ENCODE results near the gene ATP10A.

ATP10A gene

GRCh38 chr15:25697586-25697985 is 165.5 kb downstream of the ATP10A start:
- Histone ChIP-seq H3K4me1 (ENCODE audit: control insufficient read depth, insufficient read depth, low read length) (peaks cover 6% of the 10 kb centered on the region), H3K9ac (ENCODE audit: low read length) (no peak overlapping the region), H3K4me3 (ENCODE audit: low read length) (no peak overlapping the region), H3K27me3 (replicated peaks; ENCODE audit: control insufficient read depth, insufficient read depth, low read length) (no peaks in the 10 kb centered on the region), H3K9me3 (ENCODE audit: control insufficient read depth, low read length) (no peaks in the 10 kb centered on the region), H3K36me3 (ENCODE audit: control insufficient read depth, insufficient read depth, low read length, severe bottlenecking) (peaks cover 46% of the 10 kb centered on the region)
- DNase-seq (ENCODE audit: low read depth) = no peak

DNA sequence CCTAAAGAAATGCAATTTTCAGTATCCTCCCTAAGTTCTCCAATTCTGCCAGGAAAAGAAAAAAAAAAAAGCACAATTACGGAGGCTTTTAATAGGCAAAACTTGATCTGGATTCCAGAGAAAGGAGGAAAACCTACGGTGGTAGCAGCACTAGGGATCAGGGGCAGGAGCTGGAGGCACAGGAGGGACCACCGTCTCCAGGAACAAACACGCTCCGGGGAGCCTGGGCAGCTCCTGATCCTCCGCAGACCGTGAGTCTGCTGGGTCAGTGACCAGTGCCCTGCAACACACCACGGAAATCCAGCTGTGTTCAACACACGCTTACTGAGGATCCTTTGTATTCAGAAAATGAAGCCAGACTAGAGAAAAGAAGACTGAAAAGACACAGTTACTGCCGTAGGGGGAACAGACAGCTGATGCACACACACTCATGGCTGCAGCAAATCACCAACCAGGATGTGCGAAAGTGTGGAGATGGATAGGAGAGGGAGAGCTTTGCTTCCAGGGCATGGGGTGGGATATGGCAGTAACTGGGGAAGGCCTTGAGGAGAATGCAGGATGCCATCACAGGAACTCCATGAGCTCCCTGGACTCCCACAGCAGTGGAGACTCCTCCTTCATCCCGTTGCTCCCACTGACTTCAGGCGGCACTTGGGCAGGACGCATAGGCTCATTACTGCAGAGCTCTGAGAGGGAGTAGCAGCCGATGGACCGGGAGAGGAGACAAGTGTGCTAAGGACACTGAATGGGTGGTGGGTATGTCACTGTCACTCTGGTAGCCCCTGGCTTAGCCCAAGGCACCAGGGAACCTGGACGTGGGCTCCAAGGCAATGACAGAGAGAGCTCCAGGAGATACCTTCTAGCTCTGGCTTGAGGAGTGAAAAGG is 167.0 kb downstream of the ATP10A start:
- H3K36me3 ChIP-seq (ENCODE audit: control insufficient read depth, insufficient read depth, low read length, severe bottlenecking) = peaks cover 35% of the 10 kb centered on the region
- DNase-seq (ENCODE audit: low read depth) = no peak
- H3K4me3 ChIP-seq (ENCODE audit: low read length) = no peak overlapping the region
- no peaks in the 10 kb centered on the region for H3K9me3 ChIP-seq (ENCODE audit: control insufficient read depth, low read length)
- H3K27me3 ChIP-seq (replicated peaks; ENCODE audit: control insufficient read depth, insufficient read depth, low read length) = no peaks in the 10 kb centered on the region
- peaks cover 15% of the 10 kb centered on the region for H3K4me1 ChIP-seq (ENCODE audit: control insufficient read depth, insufficient read depth, low read length)
- no peak overlapping the region for H3K9ac ChIP-seq (ENCODE audit: low read length)

GRCh38 chr15:25694823-25695312 is 168.3 kb downstream of the ATP10A start:
- peaks cover 35% of the 10 kb centered on the region for H3K36me3 ChIP-seq (ENCODE audit: control insufficient read depth, insufficient read depth, low read length, severe bottlenecking)
- H3K9ac ChIP-seq (ENCODE audit: low read length) = no peak overlapping the region
- no peaks in the 10 kb centered on the region for H3K27me3 ChIP-seq (replicated peaks; ENCODE audit: control insufficient read depth, insufficient read depth, low read length)
- H3K4me1 ChIP-seq (ENCODE audit: control insufficient read depth, insufficient read depth, low read length) = peaks cover 22% of the 10 kb centered on the region
- no peak overlapping the region for H3K4me3 ChIP-seq (ENCODE audit: low read length)
- no peak for DNase-seq (ENCODE audit: low read depth)
- no peaks in the 10 kb centered on the region for H3K9me3 ChIP-seq (ENCODE audit: control insufficient read depth, low read length)

DNA sequence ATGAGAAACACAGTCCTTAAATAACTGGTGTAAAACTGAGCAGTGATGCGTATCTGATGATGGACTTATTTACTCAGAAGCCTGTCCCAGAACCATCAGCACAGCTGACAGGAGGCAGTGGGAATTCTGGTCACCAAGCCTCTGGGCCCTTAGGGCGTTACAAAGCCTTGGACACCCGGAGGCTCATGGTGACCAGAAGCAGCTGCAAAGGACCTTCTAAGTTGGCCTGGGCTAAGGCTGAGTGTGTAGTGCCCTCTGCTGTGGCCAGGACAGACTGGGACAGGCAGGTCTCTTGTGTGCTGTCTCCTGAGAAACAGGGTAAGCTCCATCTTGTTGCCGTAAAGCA is 168.9 kb downstream of the ATP10A start:
- Histone ChIP-seq H3K9me3 (ENCODE audit: control insufficient read depth, low read length) (no peaks in the 10 kb centered on the region), H3K36me3 (ENCODE audit: control insufficient read depth, insufficient read depth, low read length, severe bottlenecking) (peaks cover 34% of the 10 kb centered on the region), H3K4me3 (ENCODE audit: low read length) (no peak overlapping the region), H3K4me1 (ENCODE audit: control insufficient read depth, insufficient read depth, low read length) (peaks cover 22% of the 10 kb centered on the region), H3K27me3 (replicated peaks; ENCODE audit: control insufficient read depth, insufficient read depth, low read length) (no peaks in the 10 kb centered on the region), H3K9ac (ENCODE audit: low read length) (no peak overlapping the region)
- no peak for DNase-seq (ENCODE audit: low read depth)

DNA sequence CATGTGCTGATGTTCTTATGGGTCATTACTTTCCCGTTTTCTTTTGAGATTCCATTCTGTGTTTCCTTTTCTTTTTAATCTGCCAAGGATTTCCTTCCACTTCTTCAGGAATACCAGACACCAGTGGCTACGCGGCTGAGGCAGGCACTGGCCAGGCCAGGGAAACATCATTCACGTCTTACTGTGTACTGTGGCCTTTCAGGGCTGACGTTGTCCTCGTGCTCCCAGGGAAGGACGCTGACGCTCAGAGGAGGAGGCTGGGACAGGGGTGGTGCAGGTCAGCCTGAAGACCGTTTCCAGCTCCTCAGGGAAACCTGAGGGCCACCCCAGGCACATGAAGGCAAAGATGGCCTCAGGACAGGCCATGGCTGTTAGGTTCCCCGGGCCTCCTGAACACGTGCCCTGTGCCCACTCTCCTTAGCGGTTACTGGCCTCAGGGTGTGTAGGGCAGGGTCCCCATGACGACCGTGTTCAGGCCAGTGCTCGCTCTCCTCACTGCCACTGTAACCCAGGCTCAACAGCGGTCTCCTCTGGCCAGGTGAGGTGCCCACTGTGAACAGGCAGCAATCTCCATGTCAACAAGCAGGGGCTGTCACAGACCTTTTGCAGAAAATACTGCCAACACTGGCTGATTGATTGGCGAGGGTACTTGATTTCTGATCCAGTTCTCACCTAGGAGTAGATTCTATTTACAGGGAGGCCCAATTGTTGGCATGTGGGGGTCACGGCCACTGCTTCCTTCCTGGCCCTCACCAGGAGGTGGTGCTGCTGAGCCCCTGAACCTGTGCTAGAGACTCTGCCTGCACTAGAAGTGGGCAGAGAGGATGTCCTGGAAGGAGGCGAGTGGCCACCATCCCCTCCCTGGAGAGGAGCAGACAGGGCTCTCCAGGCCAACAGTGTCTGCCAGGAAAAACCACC is 169.5 kb downstream of the ATP10A start:
- Histone ChIP-seq H3K36me3 (ENCODE audit: control insufficient read depth, insufficient read depth, low read length, severe bottlenecking) (peaks cover 29% of the 10 kb centered on the region), H3K9me3 (ENCODE audit: control insufficient read depth, low read length) (no peaks in the 10 kb centered on the region), H3K9ac (ENCODE audit: low read length) (no peak overlapping the region), H3K27me3 (replicated peaks; ENCODE audit: control insufficient read depth, insufficient read depth, low read length) (no peaks in the 10 kb centered on the region), H3K4me3 (ENCODE audit: low read length) (no peak overlapping the region), H3K4me1 (ENCODE audit: control insufficient read depth, insufficient read depth, low read length) (peaks cover 22% of the 10 kb centered on the region)
- DNase-seq (ENCODE audit: low read depth) = peak; percentile 54

- no peak overlapping the region for H3K4me3 ChIP-seq (ENCODE audit: low read length)
- peak; percentile 39 for DNase-seq (ENCODE audit: low read depth)
- H3K36me3 ChIP-seq (ENCODE audit: control insufficient read depth, insufficient read depth, low read length, severe bottlenecking) = peaks cover 36% of the 10 kb centered on the region
- H3K4me1 ChIP-seq (ENCODE audit: control insufficient read depth, insufficient read depth, low read length) = peaks cover 16% of the 10 kb centered on the region
- no peak overlapping the region for H3K9ac ChIP-seq (ENCODE audit: low read length)
- no peaks in the 10 kb centered on the region for H3K9me3 ChIP-seq (ENCODE audit: control insufficient read depth, low read length)
- no peaks in the 10 kb centered on the region for H3K27me3 ChIP-seq (replicated peaks; ENCODE audit: control insufficient read depth, insufficient read depth, low read length)
Measured at GRCh38 chr15:25691544-25692430, 171.3 kb downstream of the ATP10A start.

DNA sequence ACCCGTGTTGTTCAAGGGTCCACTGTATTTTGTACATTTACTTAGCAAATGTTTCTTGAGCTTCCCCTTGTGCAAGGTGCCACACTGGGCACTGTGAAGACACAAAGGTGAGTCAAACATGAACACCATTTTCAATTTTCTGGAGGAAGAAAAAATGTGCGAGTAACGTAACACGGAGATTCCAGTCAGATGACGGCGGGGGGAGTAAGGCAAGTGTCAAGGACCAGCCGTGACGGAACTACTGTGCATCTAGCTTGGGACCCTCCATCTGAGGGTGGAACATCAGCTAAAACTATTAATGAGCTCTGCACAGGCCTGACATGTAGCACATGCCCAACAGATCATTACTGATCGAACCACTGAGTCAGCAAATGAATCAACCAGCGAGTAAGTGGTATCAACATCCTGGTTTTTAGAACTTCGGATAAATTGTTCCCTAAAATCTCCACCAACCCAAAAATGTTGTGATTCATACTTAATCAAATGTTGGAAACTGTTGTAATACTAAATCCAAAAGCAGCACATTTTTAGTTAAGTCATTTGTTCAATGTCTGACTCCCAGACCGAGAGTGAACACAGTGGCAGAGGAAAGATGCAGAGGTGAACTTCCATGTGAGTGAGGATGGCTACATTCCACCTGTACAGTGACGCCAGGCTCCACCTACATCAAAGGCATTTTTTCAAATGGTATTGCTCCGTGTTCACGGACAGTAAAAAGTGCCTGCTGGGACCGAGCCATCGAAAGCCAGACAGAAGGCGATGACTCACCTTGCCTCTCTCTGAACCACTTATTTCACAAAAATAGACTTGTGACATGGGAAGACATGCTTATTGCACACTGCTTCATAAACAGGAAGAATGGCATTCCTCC is 172.2 kb downstream of the ATP10A start:
- peaks cover 16% of the 10 kb centered on the region for H3K4me1 ChIP-seq (ENCODE audit: control insufficient read depth, insufficient read depth, low read length)
- H3K9me3 ChIP-seq (ENCODE audit: control insufficient read depth, low read length) = no peaks in the 10 kb centered on the region
- H3K36me3 ChIP-seq (ENCODE audit: control insufficient read depth, insufficient read depth, low read length, severe bottlenecking) = peaks cover 35% of the 10 kb centered on the region
- H3K9ac ChIP-seq (ENCODE audit: low read length) = no peak overlapping the region
- peak; percentile 75 for DNase-seq (ENCODE audit: low read depth)
- no peaks in the 10 kb centered on the region for H3K27me3 ChIP-seq (replicated peaks; ENCODE audit: control insufficient read depth, insufficient read depth, low read length)
- H3K4me3 ChIP-seq (ENCODE audit: low read length) = peak overlapping the region; percentile 23

DNA sequence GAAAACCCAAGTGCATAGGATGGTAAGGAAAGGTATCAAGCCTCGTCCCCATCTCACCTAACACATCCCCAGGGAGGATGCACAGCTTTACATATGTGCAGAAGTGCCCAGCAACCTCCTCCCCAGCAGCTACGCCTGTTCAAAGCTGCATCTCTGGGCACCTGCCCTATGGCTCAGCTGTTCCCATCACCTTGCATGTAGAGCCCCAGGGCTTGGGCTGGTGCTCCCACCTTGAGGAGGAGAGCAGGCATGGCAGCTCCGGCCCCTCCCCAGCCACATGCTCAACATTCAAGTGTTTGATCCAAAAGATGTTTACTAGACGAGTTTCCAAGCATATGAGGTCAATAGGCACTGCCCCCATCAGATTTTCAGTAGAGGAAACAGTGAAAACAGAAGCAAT is 173.5 kb downstream of the ATP10A start:
- Histone ChIP-seq H3K4me3 (ENCODE audit: low read length) (no peak overlapping the region), H3K9ac (ENCODE audit: low read length) (no peak overlapping the region), H3K4me1 (ENCODE audit: control insufficient read depth, insufficient read depth, low read length) (peaks cover 26% of the 10 kb centered on the region), H3K27me3 (replicated peaks; ENCODE audit: control insufficient read depth, insufficient read depth, low read length) (no peaks in the 10 kb centered on the region), H3K9me3 (ENCODE audit: control insufficient read depth, low read length) (no peaks in the 10 kb centered on the region), H3K36me3 (ENCODE audit: control insufficient read depth, insufficient read depth, low read length, severe bottlenecking) (peaks cover 28% of the 10 kb centered on the region)
- DNase-seq (ENCODE audit: low read depth) = no peak

DNA sequence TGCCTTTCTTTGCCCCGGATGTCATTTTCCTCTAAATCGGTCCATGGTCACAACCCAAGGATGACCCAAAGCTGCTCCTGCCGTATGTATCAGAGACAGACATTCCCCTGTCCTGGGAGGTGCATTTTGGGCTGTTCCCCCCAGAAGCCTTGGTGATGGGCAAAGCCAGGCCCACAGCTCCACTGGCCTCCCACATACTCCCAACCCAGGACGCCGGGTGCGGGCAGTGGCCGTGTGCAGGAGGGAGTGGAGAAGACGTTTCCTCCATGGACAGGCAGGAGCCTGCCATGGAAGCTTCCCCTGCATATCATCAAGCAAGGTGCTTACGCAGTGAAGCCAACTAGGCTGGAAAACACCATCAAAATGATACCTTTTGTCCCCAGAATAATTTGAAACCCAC is 175.0 kb downstream of the ATP10A start:
- H3K9me3 ChIP-seq (ENCODE audit: control insufficient read depth, low read length) = no peaks in the 10 kb centered on the region
- no peak for DNase-seq (ENCODE audit: low read depth)
- H3K4me3 ChIP-seq (ENCODE audit: low read length) = no peak overlapping the region
- no peaks in the 10 kb centered on the region for H3K27me3 ChIP-seq (replicated peaks; ENCODE audit: control insufficient read depth, insufficient read depth, low read length)
- peaks cover 33% of the 10 kb centered on the region for H3K4me1 ChIP-seq (ENCODE audit: control insufficient read depth, insufficient read depth, low read length)
- H3K9ac ChIP-seq (ENCODE audit: low read length) = no peak overlapping the region
- H3K36me3 ChIP-seq (ENCODE audit: control insufficient read depth, insufficient read depth, low read length, severe bottlenecking) = peaks cover 15% of the 10 kb centered on the region

DNA sequence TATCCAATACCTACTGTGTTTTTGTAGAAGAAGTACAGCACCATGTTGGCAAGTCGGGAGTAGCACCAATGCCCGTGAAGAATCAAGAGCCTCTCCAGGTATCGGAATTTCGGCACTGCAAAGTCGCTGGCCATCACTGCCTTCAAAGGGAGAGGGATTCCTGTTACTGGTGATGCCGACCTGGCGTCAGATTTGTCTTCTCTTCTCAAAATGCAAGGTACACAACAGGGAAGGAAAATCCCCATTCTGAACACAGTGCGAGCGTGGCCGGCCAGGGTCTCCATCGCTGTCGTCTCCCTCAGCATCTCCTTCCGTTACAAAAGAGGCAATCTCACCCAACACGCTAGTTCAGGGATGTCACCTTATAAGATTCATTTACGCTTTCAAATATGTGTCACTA is 175.4 kb downstream of the ATP10A start:
- no peaks in the 10 kb centered on the region for H3K27me3 ChIP-seq (replicated peaks; ENCODE audit: control insufficient read depth, insufficient read depth, low read length)
- peaks cover 15% of the 10 kb centered on the region for H3K36me3 ChIP-seq (ENCODE audit: control insufficient read depth, insufficient read depth, low read length, severe bottlenecking)
- no peak for DNase-seq (ENCODE audit: low read depth)
- no peak overlapping the region for H3K9ac ChIP-seq (ENCODE audit: low read length)
- no peaks in the 10 kb centered on the region for H3K9me3 ChIP-seq (ENCODE audit: control insufficient read depth, low read length)
- peaks cover 33% of the 10 kb centered on the region for H3K4me1 ChIP-seq (ENCODE audit: control insufficient read depth, insufficient read depth, low read length)
- no peak overlapping the region for H3K4me3 ChIP-seq (ENCODE audit: low read length)

All from adipocyte (in vitro differentiated cells).